Mucosa of stomach (tissue), 1 donor: ENCODE data around the gene SMG7.

Experiments used
- H3K27me3 ChIP-seq: one replicate; pipeline ENCODE4 v1.7.0; 2013; ENCODE audit warnings: mild to moderate bottlenecking, low read length; ENCODE audit not compliant: control insufficient read depth, insufficient read depth
- H3K36me3 ChIP-seq: one replicate; pipeline ENCODE4 v1.7.0; 2013; ENCODE audit warnings: low read length; ENCODE audit not compliant: control insufficient read depth, insufficient read depth
- H3K4me1 ChIP-seq: one replicate; pipeline ENCODE4 v1.7.0; 2013; ENCODE audit warnings: mild to moderate bottlenecking, low read length; ENCODE audit not compliant: control insufficient read depth, insufficient read depth
- H3K4me3 ChIP-seq: one replicate; pipeline ENCODE4 v1.7.0; 2013; ENCODE audit warnings: low read length
- H3K9ac ChIP-seq: one replicate; pipeline ENCODE4 v1.7.0; 2013; ENCODE audit warnings: mild to moderate bottlenecking, low read length, moderate library complexity
- H3K9me3 ChIP-seq: one replicate; pipeline ENCODE4 v1.7.0; 2013; ENCODE audit warnings: mild to moderate bottlenecking, low read length, moderate library complexity; ENCODE audit not compliant: control insufficient read depth
- donor health status: Pancreatic carcinoma.

SMG7 gene

GRCh38 chr1:183552891-183553290 is 80.6 kb downstream of the SMG7 start:
- Histone ChIP-seq H3K27me3 (no peaks in the 10 kb centered on the region), H3K9ac (no peak overlapping the region), H3K9me3 (no peaks in the 10 kb centered on the region), H3K36me3 (no peaks in the 10 kb centered on the region), H3K4me3 (no peak overlapping the region), H3K4me1 (peaks cover 4% of the 10 kb centered on the region)

GRCh38 chr1:183553331-183553730 is 81.0 kb downstream of the SMG7 start:
- no peaks in the 10 kb centered on the region for H3K36me3 ChIP-seq
- no peak overlapping the region for H3K4me3 ChIP-seq
- H3K9ac ChIP-seq = no peak overlapping the region
- no peaks in the 10 kb centered on the region for H3K27me3 ChIP-seq
- H3K9me3 ChIP-seq = no peaks in the 10 kb centered on the region
- H3K4me1 ChIP-seq = peaks cover 4% of the 10 kb centered on the region

- Histone ChIP-seq H3K27me3 (no peaks in the 10 kb centered on the region), H3K9me3 (no peaks in the 10 kb centered on the region), H3K36me3 (no peaks in the 10 kb centered on the region), H3K4me1 (peaks cover 4% of the 10 kb centered on the region), H3K9ac (no peak overlapping the region), H3K4me3 (no peak overlapping the region)
Measured at GRCh38 chr1:183553764-183554163, 81.5 kb downstream of the SMG7 start.

GRCh38 chr1:183554577-183554976 is 82.3 kb downstream of the SMG7 start:
- Histone ChIP-seq H3K4me3 (no peak overlapping the region), H3K4me1 (peaks cover 4% of the 10 kb centered on the region), H3K9ac (no peak overlapping the region), H3K27me3 (no peaks in the 10 kb centered on the region), H3K9me3 (no peaks in the 10 kb centered on the region), H3K36me3 (no peaks in the 10 kb centered on the region)

GRCh38 chr1:183559061-183559460 is 86.8 kb downstream of the SMG7 start:
- H3K9ac ChIP-seq = no peak overlapping the region
- H3K4me1 ChIP-seq = no peaks in the 10 kb centered on the region
- H3K36me3 ChIP-seq = no peaks in the 10 kb centered on the region
- no peak overlapping the region for H3K4me3 ChIP-seq
- no peaks in the 10 kb centered on the region for H3K9me3 ChIP-seq
- no peaks in the 10 kb centered on the region for H3K27me3 ChIP-seq

GRCh38 chr1:183562701-183563100 is 90.4 kb downstream of the SMG7 start:
- H3K4me1 ChIP-seq = peaks cover 6% of the 10 kb centered on the region
- H3K4me3 ChIP-seq = no peak overlapping the region
- H3K9ac ChIP-seq = no peak overlapping the region
- H3K9me3 ChIP-seq = no peaks in the 10 kb centered on the region
- no peaks in the 10 kb centered on the region for H3K36me3 ChIP-seq
- no peaks in the 10 kb centered on the region for H3K27me3 ChIP-seq

GRCh38 chr1:183565261-183565660 is 93.0 kb downstream of the SMG7 start:
- Histone ChIP-seq H3K36me3 (no peaks in the 10 kb centered on the region), H3K4me1 (peaks cover 10% of the 10 kb centered on the region)

GRCh38 chr1:183566026-183566425 is 93.7 kb downstream of the SMG7 start:
- no peaks in the 10 kb centered on the region for H3K9me3 ChIP-seq
- no peaks in the 10 kb centered on the region for H3K27me3 ChIP-seq
- no peak overlapping the region for H3K9ac ChIP-seq
- H3K4me3 ChIP-seq = no peak overlapping the region
- H3K4me1 ChIP-seq = peaks cover 10% of the 10 kb centered on the region
- H3K36me3 ChIP-seq = no peaks in the 10 kb centered on the region

More at GRCh38 chr1:183565261-183565660, 93.0 kb downstream of the SMG7 start:
- Histone ChIP-seq H3K9ac (no peak overlapping the region), H3K4me3 (no peak overlapping the region), H3K9me3 (no peaks in the 10 kb centered on the region), H3K27me3 (no peaks in the 10 kb centered on the region)

- Histone ChIP-seq H3K27me3 (no peaks in the 10 kb centered on the region), H3K4me1 (peaks cover 10% of the 10 kb centered on the region), H3K9me3 (no peaks in the 10 kb centered on the region), H3K36me3 (no peaks in the 10 kb centered on the region), H3K9ac (no peak overlapping the region), H3K4me3 (no peak overlapping the region)
Measured at GRCh38 chr1:183567584-183567983, 95.3 kb downstream of the SMG7 start.

- no peak overlapping the region for H3K9ac ChIP-seq
- no peaks in the 10 kb centered on the region for H3K36me3 ChIP-seq
- H3K9me3 ChIP-seq = no peaks in the 10 kb centered on the region
- H3K4me1 ChIP-seq = peaks cover 10% of the 10 kb centered on the region
- no peaks in the 10 kb centered on the region for H3K27me3 ChIP-seq
- no peak overlapping the region for H3K4me3 ChIP-seq
Measured at GRCh38 chr1:183568176-183569021, 96.1 kb downstream of the SMG7 start.

GRCh38 chr1:183569141-183569540 is 96.8 kb downstream of the SMG7 start:
- Histone ChIP-seq H3K4me1 (peaks cover 10% of the 10 kb centered on the region), H3K9ac (no peak overlapping the region), H3K9me3 (no peaks in the 10 kb centered on the region), H3K27me3 (no peaks in the 10 kb centered on the region), H3K36me3 (no peaks in the 10 kb centered on the region), H3K4me3 (no peak overlapping the region)

- Histone ChIP-seq H3K36me3 (no peaks in the 10 kb centered on the region), H3K9me3 (no peaks in the 10 kb centered on the region), H3K4me3 (no peak overlapping the region)
Measured at GRCh38 chr1:183569801-183570200, 97.5 kb downstream of the SMG7 start.

More at GRCh38 chr1:183569801-183570200, 97.5 kb downstream of the SMG7 start:
- H3K9ac ChIP-seq = no peak overlapping the region
- H3K4me1 ChIP-seq = peaks cover 10% of the 10 kb centered on the region
- H3K27me3 ChIP-seq = no peaks in the 10 kb centered on the region
